ENCODE results near the gene GPR4.

GRCh38 chr19:45597425-45598111, 4.4 kb downstream of the GPR4 start:
- TF ChIP-seq POLR2AphosphoS5 (IDR thresholded peaks at IDR 0.05), result no peak
- TF ChIP-seq CTCF (IDR thresholded peaks at IDR 0.05), result no peak

Data from upper lobe of left lung (tissue), 4 donors.